LNCaP clone FGC (cell line): ENCODE measurements around the gene TBL1X.

Source experiments
- DNase-seq: peaks from one replicate; pipeline ENCODE4 v3.0.0-alpha.2; 2011; ENCODE audit warnings: low read depth
- H3K4me3 ChIP-seq: 2 replicates; pipeline ENCODE4 v1.5.1; 2011; ENCODE audit warnings: mild to moderate bottlenecking, low read depth, low read length, control low read depth
- CTCF ChIP-seq: IDR thresholded peaks from 2 replicates; pipeline ENCODE4 v1.5.1; 2012; ENCODE audit warnings: mild to moderate bottlenecking; ENCODE audit not compliant: control insufficient read depth, insufficient read depth; ENCODE audit errors: extremely low read depth

Gene TBL1X

GRCh38 chrX:9561199-9561598 is 96.3 kb downstream of the TBL1X start:
- TF ChIP-seq CTCF, result no peak
- H3K4me3 ChIP-seq, result no peak overlapping the region
- no peak for DNase-seq

GRCh38 chrX:9562851-9563250 is 98.0 kb downstream of the TBL1X start:
- no peak for TF ChIP-seq CTCF
- H3K4me3 ChIP-seq, result no peak overlapping the region
- no peak for DNase-seq

- no peak overlapping the region for H3K4me3 ChIP-seq
- DNase-seq, result no peak
- TF ChIP-seq CTCF, result no peak
These were observed 101.3 kb downstream of the TBL1X start for GRCh38 chrX:9566150-9566621.

- no peak overlapping the region for H3K4me3 ChIP-seq
- no peak for DNase-seq
- no peak for TF ChIP-seq CTCF
These were observed 105.0 kb downstream of the TBL1X start for GRCh38 chrX:9569876-9570301.

- no peak for TF ChIP-seq CTCF
- no peak for DNase-seq
- H3K4me3 ChIP-seq, result no peak overlapping the region
These were observed 108.6 kb downstream of the TBL1X start for GRCh38 chrX:9573282-9574106.

GRCh38 chrX:9576059-9576458 is 111.2 kb downstream of the TBL1X start:
- H3K4me3 ChIP-seq, result no peak overlapping the region
- no peak for TF ChIP-seq CTCF
- DNase-seq, result no peak

GRCh38 chrX:9577555-9577954 is 112.7 kb downstream of the TBL1X start:
- H3K4me3 ChIP-seq, result no peak overlapping the region
- no peak for DNase-seq
- no peak for TF ChIP-seq CTCF
